ENCODE results near the gene RSU1.

- TF ChIP-seq HNRNPK (IDR thresholded peaks at IDR 0.05; ENCODE audit: low read depth, low read length, poor library complexity, severe bottlenecking), result no peak
- no peak for TF ChIP-seq POLR2G (IDR thresholded peaks at IDR 0.05; ENCODE audit: low read depth, low read length)
- TF ChIP-seq POLR2AphosphoS5 (IDR thresholded peaks at IDR 0.05; ENCODE audit: low read depth, low read length), result no peak
- no peak for TF ChIP-seq ZNF205 (CRISPR knock-in tag; IDR thresholded peaks at IDR 0.05)
- TF ChIP-seq HNF1A (IDR thresholded peaks at IDR 0.05; ENCODE audit: low read depth), result no peak
- TF ChIP-seq HNF1A (CRISPR knock-in tag; IDR thresholded peaks at IDR 0.05; ENCODE audit: borderline replicate concordance), result no peak
- no peak for TF ChIP-seq HMGXB3 (CRISPR knock-in tag; IDR thresholded peaks at IDR 0.05; ENCODE audit: borderline replicate concordance)
- no peak for TF ChIP-seq ZNF672 (CRISPR knock-in tag; IDR thresholded peaks at IDR 0.05)
- no peak for TF ChIP-seq CTCF (CRISPR knock-in tag; IDR thresholded peaks at IDR 0.05)
- TF ChIP-seq MEIS2 (CRISPR knock-in tag; IDR thresholded peaks at IDR 0.05), result no peak
- no peak for TF ChIP-seq ZNF670 (CRISPR knock-in tag; IDR thresholded peaks at IDR 0.05; ENCODE audit: borderline replicate concordance)
- no peak for TF ChIP-seq ZNF263 (CRISPR knock-in tag; IDR thresholded peaks at IDR 0.05)
- TF ChIP-seq NFIB (CRISPR knock-in tag; IDR thresholded peaks at IDR 0.05; ENCODE audit: borderline replicate concordance), result no peak
Observed at GRCh38 chr10:16754765-16755164, 62.5 kb downstream of the RSU1 start.

Data from HepG2 (cell line).